IPS-18c (cell line): Measurements from ENCODE around the gene BBIP1.
A peak's percentile ranks its signal among the peaks of the same experiment; 100 is the strongest.

Experiments used
- H3K4me3 ChIP-seq: 2 replicates; pipeline ENCODE4 v1.7.0; 2013; ENCODE audit warnings: low read depth, mild to moderate bottlenecking, low read length, moderate library complexity; ENCODE audit not compliant: insufficient read depth
- H3K9me3 ChIP-seq: one replicate; pipeline ENCODE4 v1.6.1; 2013; ENCODE audit warnings: mild to moderate bottlenecking, low read length, moderate library complexity; ENCODE audit not compliant: control insufficient read depth, insufficient read depth

Gene BBIP1, protein sequence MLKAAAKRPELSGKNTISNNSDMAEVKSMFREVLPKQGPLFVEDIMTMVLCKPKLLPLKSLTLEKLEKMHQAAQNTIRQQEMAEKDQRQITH

DNA sequence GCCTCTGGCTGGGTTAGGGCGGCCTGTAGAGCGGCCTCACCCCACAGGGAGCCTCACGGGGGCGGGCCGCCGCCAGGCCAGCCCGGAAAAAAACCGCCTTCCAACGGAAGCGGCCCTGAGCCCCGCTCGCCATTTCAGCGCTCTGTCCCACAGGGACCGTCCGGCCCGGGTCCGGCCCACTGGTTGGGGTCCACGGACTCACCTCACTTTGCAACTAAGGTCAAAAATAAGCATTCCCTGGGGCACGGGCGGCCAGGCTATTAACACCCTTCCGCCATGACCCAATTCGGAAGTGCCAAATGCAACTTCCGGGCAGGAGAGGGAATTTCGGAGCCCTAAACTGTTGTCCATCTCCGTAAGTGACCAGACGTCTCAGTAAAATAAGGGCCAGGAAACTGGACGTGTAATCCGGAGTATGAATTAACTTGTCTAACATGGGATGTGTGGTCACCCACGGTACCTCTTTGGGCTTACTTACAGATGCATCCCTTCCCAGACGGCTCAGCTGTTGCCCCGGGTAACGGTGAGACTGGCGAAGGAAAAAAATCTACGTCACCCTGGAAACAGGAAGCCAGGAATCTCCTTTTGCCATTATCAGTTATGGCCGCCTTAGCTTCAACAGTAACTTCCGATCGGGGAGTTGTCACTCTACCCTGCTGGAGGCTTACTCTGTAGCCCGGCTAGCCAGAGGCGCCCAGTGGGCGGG lies at the start of gene BBIP1:
Gene BBIP1, minus strand, starts transcription at position 538 of the 706 bp plus-strand sequence. CDS start 1,023 bp downstream, outside the sequence.
- Histone ChIP-seq H3K4me3 (peak within 1 kb of the TSS; percentile 76), H3K9me3 (no peaks in the 10 kb centered on the region)

DNA sequence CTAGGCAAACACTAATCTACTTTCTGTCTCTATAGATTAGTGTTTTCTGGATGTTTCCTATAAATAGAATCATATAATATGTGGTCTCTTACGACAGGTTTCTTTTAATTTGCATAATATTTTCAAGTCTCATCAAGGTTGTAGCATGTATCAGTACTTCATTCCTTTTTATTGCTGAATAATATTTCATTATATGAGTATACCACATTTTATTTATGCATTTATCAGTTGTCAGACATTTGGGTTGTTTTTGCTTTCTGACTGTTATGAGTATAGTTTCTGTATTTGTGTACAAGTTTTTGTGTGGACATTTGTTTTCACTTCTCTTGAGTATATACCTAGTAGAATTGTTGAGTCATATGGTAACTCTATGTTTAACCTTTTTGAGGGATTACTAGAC lies 48.7 kb upstream of the BBIP1 start:
- H3K4me3 ChIP-seq = no peak overlapping the region
- no peaks in the 10 kb centered on the region for H3K9me3 ChIP-seq

DNA sequence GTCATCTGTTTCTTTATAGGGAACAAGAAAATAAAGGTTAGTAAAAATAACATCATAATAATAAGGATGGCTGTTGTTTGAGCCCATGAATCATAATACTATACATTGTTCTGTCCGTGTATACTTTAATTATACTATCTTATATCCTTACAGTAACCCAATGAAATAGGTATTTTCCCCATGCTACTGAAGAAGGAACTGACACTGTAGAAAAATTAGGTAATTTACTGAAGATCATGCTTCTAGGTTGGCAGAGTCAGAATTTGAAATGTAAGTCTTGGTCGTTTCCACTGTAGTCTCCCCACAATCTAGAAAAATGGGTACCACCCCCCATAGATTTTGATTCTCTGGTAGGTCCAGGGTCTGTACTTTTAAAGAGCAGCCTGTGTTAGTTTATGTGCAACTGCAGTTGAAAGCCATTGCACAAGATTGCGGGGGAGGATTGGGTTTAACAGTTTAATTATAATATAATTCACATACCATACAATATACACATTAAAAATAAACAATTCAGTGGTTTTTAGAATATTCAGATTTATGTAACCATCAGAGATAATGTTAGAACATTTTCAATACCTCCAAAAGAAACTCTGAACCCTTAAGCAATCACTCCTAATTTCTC lies 48.1 kb upstream of the BBIP1 start:
- Histone ChIP-seq H3K9me3 (no peaks in the 10 kb centered on the region), H3K4me3 (no peak overlapping the region)

DNA sequence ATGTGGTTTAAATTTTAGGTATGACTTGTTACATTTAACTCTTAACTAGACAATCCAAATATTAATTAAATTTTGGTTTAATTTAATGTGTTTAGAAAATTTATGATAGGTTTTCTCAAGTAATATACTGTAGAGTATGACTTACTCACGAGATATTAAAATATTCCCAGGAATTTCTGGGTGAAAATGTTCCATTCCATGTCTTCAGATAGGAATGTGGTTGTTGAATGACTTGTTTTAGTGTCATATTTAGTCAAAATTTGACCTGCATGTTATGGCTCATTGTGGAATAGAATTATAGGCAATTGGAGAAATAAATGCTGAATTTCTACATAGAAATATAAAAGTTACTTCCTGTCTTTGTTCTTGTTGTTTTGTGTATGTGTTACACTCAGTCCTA lies 47.2 kb upstream of the BBIP1 start:
- Histone ChIP-seq H3K4me3 (no peak overlapping the region), H3K9me3 (no peaks in the 10 kb centered on the region)

DNA sequence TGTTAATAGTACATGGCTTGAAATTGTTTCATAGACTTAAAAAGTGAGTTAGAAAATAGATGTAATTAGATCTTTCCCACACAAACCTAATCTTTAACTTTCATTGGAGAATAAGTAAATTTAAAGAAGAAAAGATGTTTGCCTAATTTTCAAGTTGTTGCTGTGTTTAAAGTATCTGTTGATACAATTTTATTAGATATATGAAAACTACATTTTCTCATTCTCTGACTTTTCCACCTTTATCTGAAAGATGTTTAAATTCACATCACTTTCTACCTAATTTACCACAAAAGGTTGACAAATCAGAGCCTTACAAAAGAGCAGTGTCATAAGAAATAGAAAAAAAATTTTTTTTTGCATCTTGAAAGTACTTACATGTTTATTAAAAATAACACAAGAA lies 46.2 kb upstream of the BBIP1 start:
- Histone ChIP-seq H3K4me3 (no peak overlapping the region), H3K9me3 (no peaks in the 10 kb centered on the region)

DNA sequence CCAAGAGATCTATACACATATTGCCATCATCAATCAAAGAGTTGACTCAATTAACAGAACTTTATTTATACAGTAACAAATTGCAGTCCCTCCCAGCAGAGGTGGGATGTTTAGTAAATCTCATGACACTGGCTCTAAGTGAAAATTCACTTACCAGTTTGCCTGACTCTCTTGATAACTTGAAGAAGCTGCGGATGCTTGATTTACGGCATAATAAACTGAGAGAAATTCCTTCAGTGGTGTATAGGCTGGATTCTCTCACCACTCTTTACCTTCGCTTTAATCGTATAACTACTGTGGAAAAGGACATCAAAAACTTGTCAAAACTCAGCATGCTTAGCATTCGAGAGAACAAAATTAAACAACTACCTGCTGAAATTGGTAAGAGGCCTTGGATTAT lies 45.7 kb upstream of the BBIP1 start:
- H3K4me3 ChIP-seq = no peak overlapping the region
- no peaks in the 10 kb centered on the region for H3K9me3 ChIP-seq

DNA sequence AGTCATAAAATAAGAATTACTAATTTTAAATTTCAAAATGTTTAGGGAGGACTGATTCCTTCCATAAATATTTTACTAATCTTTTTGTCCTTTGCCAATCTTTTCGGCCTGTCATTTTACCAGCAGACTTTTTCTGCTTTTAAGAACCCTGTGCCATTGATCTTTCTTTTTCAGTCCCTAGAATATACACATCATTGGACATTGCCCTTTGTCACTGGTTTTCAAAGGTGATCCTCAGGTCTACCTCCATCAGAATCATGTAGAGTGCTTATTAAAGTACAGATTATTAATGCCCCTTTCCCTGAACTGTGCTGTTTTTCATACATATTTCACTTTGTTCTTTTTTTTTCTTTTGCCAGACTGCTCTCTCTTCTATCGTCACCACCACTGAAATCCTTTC lies 44.2 kb upstream of the BBIP1 start:
- Histone ChIP-seq H3K4me3 (no peak overlapping the region), H3K9me3 (no peaks in the 10 kb centered on the region)

DNA sequence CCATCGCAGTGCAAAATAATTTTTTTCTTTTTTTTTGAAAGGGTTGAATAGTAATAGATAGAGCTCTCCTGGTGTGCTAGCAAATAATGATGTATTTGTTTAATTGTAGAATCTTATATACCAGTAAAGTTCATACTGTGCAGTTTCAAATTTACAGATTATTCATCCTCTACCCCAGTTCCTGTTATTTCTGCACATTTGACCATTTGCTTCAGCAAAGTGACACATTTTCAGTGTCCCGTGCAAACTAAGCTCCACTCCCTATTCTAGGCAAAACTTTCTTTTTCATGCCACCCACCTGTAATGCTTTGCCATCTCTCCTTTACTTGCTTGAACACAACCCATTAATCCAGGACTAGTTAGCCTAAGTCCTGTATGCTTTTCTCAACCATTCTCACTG lies 43.5 kb upstream of the BBIP1 start:
- Histone ChIP-seq H3K9me3 (no peaks in the 10 kb centered on the region), H3K4me3 (no peak overlapping the region)

DNA sequence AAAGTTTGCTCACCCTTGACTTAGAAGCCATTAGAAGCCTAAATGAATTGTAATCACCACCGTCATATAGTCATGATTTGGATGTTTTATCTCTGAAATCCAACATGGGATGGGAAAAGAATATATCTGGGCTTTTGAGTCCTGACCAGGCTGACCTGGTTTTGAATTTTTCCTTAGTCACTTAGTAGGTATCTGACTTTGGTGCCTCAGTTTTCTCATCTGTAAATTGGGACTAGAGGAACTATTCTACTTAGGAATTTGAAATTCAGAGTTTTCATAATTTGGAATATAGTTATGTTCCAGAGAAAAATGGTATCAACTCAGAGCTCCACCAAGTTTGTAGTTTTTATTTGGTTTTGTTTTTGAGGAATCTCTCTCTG lies 41.3 kb upstream of the BBIP1 start:
- Histone ChIP-seq H3K9me3 (no peaks in the 10 kb centered on the region), H3K4me3 (no peak overlapping the region)

DNA sequence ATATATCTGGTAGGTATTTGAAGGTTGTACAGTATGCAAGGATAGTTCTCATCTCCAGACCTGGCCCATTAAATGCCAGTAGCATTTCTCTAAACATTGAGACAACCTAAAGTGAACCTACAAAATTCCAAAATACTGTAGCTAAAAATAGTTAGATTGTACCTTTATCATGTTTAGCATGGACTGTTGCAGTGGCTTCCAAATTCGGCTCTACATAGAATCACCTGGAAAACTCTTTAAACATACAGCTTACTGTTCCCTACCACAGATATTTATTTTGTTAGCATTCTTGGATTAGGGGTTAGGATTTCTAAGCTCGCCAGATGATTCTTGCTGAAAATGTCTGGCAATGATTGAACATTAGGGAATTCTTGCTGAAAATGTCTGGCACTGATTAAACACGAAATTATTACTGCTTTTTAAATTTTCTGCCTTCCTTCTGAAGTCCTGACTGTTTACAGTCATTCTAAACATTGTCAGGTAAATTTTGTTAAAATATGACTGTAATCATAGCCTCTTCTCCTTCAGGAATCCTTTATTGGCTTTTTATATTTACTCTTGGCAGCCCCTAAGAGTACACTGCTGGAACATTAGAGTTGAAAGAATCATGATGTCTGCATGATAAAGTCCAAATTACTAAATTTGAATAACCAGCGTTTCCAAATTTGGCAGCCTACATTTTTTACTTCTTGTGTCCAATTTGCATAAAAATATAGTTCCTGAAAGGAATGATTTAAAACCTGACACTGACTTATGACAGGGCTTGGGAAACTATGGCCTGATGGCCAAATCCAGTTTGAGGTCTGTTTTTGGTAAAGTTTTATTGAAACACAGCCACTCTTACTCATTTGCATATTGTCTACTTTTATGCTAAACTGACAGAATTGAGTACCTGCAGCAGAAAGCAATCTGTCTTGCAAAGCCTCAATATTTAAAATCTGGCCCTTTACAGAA lies 40.7 kb upstream of the BBIP1 start:
- no peaks in the 10 kb centered on the region for H3K9me3 ChIP-seq
- no peak overlapping the region for H3K4me3 ChIP-seq

DNA sequence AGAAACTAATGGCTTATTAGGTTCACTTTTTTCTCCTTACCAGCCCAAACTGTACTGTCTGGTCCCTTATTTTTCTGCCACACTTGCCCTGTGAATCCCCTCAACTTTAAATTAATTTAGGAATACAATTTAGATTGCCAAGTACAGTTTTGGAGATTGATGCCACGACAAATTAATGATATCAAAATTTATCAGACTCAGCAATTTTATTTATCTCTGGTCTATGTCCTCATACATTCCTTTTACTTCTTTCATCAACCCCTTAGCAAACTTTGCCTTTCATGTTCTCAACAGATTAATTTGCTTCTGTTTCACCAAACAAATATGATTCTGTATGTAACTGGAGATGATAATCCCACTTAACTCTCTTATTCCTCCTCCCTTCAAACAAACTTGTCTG lies 38.6 kb upstream of the BBIP1 start:
- Histone ChIP-seq H3K9me3 (no peaks in the 10 kb centered on the region), H3K4me3 (no peak overlapping the region)

DNA sequence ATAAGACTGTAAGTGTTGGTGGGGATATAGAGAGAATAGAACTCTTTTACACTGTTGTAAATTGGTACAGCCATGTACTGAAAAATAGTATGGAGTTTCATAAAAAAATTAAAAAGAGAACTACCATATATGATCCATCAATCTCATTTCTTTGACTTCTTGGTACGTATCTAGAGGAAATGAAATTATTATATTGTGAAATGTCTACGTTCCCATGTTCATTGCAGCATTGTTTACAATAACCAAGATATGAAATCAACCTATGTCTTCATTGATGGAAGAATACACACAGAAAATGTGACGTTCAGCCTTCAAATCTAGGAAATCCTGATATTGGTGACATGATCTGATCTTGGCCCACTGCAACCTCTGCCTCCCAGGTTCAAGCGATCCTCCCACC lies 32.4 kb upstream of the BBIP1 start:
- H3K4me3 ChIP-seq = no peak overlapping the region
- H3K9me3 ChIP-seq = no peaks in the 10 kb centered on the region

DNA sequence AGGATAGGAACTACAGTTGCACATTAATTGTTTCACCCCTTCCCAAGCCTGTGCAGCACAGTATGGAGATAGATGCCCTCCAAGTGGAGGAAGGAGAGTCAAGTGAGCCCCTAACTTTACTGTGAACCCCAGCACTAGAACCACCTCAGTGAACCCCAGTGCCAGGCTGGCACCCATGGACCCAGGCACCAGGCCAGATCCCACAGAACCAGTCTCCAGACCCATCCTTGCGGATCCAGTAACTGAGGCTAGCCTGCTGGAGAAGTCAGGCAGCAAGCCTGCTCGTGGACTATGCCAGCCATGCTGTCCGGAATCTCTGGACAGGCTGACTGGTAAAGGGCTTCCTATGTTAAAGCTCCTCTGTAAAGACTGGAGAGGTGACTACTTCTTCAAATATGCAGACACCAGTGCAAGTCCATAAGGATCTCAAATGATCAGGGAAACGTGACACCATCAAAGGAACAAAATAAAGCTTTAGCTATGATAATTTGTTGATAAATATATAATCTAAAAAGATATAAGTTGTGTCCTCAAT lies 28.1 kb upstream of the BBIP1 start:
- no peaks in the 10 kb centered on the region for H3K9me3 ChIP-seq
- no peak overlapping the region for H3K4me3 ChIP-seq

DNA sequence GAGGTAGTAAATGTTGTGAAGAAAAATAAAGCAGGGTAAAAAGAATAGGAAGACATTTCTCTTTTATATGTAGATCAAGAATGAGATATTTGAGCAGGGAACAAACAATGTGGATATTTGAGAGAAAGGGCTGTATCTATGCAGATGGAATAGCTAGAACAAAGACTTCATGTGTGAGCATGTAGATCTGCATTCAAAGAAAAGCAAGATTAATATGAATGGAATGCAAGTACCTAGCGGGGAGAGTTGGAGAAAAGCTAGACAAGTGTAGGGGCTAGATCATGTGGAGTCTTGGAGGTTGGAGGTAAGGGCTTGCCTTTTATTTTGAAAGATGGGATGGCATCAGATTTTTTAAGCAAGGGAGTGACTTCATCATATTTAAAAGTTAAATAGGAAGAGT lies 27.5 kb upstream of the BBIP1 start:
- Histone ChIP-seq H3K9me3 (no peaks in the 10 kb centered on the region), H3K4me3 (no peak overlapping the region)

DNA sequence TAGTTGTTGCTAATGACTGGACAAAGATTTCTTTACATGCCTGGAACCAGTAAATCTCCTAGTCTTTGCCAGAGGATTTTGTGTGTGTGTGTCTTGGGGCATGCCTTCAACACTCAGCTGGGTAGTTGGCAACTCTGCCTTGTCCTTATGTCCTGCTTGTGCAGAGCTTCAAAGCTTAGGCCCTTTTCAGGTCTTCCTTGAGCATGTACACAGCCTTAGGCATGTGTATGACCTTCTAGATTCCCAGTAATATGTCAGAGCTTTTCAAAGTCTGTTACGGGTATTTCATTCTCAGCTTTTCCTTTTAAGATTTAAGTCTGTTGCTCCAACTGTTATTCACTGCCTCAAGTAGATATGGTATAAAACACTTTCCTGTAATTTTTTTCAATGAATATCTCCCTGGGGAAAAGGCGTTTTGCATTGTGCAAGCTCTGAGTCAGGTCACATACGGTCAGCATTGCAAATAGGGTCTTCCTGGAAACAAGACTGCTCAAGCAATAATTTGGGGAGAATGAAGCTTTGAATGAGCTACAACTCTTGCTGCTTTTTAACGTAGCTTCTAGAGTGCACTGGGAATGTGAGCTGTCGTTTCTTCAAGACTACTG lies 25.9 kb upstream of the BBIP1 start:
- H3K4me3 ChIP-seq = no peak overlapping the region
- no peaks in the 10 kb centered on the region for H3K9me3 ChIP-seq

DNA sequence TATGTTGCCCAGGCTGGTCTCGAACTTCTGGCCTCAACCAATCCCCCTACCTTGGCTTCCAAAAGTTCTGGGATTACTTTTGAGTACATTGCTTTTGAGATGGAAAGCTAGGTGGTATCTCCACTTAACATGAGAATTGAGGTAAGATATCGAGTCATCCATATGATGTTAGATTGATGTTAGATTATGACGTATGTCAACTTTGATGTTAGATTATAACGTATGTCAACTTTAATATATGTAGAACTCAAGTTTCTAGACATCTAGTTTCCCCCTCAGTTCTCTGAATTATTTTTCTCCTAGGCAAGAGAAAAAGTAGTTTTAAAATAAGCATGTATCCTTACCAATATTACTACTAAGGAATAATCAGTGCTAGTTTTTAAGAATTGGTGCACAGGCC lies 20.4 kb upstream of the BBIP1 start:
- Histone ChIP-seq H3K4me3 (no peak overlapping the region), H3K9me3 (no peaks in the 10 kb centered on the region)

DNA sequence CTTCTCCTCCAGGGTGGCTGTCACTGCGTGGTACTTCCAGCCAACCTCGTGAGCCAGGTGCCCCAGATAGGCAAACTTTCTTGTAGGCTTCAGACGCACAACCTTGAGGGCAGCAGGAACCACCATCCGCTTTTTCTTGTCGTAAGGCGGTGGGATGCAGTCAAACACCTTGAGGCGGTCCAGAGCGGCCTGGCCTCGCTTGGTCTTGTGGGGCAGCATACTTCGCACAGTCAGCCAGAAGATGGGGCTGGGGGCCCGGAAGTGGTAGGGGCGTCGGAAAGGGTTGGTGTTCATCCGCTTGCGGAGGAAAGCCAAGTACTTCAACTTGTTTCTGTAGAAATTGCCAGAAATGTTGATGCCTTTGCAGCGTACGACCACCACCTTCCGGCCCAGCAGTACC lies 17.8 kb upstream of the BBIP1 start:
- no peak overlapping the region for H3K4me3 ChIP-seq
- no peaks in the 10 kb centered on the region for H3K9me3 ChIP-seq
